CD4-positive, alpha-beta T cell (primary cell): Measurements from ENCODE around the gene DOCK2. TPM values are rescaled to one million over a fixed set of nuclear protein-coding genes. Genes with fewer than 3 reads are reported as not detected.

ENCODE experiments used
- ATAC-seq: fragments of 200-7000 bp; cut with Tn5 transposase; one replicate; pipeline ENCODE4 v1.10.0; 2022; ENCODE audit warnings: mild to moderate bottlenecking; ENCODE audit not compliant: poor library complexity
- CTCF ChIA-PET: fragments of 350-600 bp; sonication (Branson Sonifier 250); formaldehyde crosslinking; loops from one replicate; lab custom pipeline; 2021; ENCODE audit warnings: antibody characterized with exemption, inconsistent platforms; lab: Charles Lee
- POLR2A ChIA-PET: fragments of 350-600 bp; sonication (Branson Sonifier 250); formaldehyde crosslinking; loops from one replicate; lab custom pipeline; 2021; ENCODE audit warnings: antibody characterized with exemption, inconsistent platforms; lab: Charles Lee
- DNase-seq, 14 experiments: peaks; one replicate each; pipeline ENCODE4 v3.0.0-alpha.2; 2013 to 2020; ENCODE audit warnings: mixed read lengths in 2 of 14
- H3K27ac ChIP-seq, 2 donors: one replicate each; pipeline versions ENCODE4 v1.5.1 to v1.7.0; 2013; ENCODE audit warnings: low read length in 2 of 2, low read depth in 1 of 2, mild to moderate bottlenecking in 1 of 2
- H3K27me3 ChIP-seq, 2 experiments: 1 replicate in 1 of 2; 2 replicates in 1 of 2; pipeline versions ENCODE4 v1.6.1 to v1.7.0; 2013; ENCODE audit warnings: low read length in 2 of 2, control low read depth in 1 of 2, mild to moderate bottlenecking in 1 of 2, moderate library complexity in 1 of 2; ENCODE audit not compliant: insufficient read depth in 2 of 2, control insufficient read depth in 1 of 2
- H3K36me3 ChIP-seq: one replicate; pipeline ENCODE4 v1.6.1; 2013; ENCODE audit warnings: low read length, control low read depth; ENCODE audit not compliant: insufficient read depth
- H3K4me1 ChIP-seq: one replicate; pipeline ENCODE4 v1.6.1; 2013; ENCODE audit warnings: low read length, control low read depth; ENCODE audit not compliant: insufficient read depth
- H3K4me3 ChIP-seq: one replicate; pipeline ENCODE4 v1.5.1; 2013; ENCODE audit warnings: mild to moderate bottlenecking, low read length, moderate library complexity
- H3K9me3 ChIP-seq, 2 experiments: 1 replicate in 1 of 2; 2 replicates in 1 of 2; pipeline versions ENCODE4 v1.6.1 to v1.7.0; 2013; ENCODE audit warnings: low read length in 2 of 2, mild to moderate bottlenecking in 2 of 2, control low read depth in 1 of 2, moderate library complexity in 1 of 2; ENCODE audit not compliant: control insufficient read depth in 1 of 2, insufficient read depth in 1 of 2
- H3K27ac Mint-ChIP-seq: one replicate; pipeline ENCODE4 v1.8.0; 2020; ENCODE audit warnings: mixed read lengths
- H3K27me3 Mint-ChIP-seq: one replicate; pipeline ENCODE4 v1.8.0; 2021; ENCODE audit warnings: mixed read lengths
- H3K36me3 Mint-ChIP-seq: one replicate; pipeline ENCODE4 v1.8.0; 2021; ENCODE audit warnings: low read depth, mixed read lengths
- H3K4me1 Mint-ChIP-seq: one replicate; pipeline ENCODE4 v1.8.0; 2021; ENCODE audit warnings: low read depth, mixed read lengths
- H3K4me3 Mint-ChIP-seq: one replicate; pipeline ENCODE4 v1.8.0; 2020; ENCODE audit warnings: mild to moderate bottlenecking, mixed read lengths
- H3K9me3 Mint-ChIP-seq: one replicate; pipeline ENCODE4 v1.8.0; 2020; ENCODE audit warnings: mixed read lengths
- intact Hi-C, 2 experiments: fragments of 100-400 bp; cut with DNase I in 1 of 2; cut with micrococcal nuclease in 1 of 2; formaldehyde crosslinking; loops; one replicate each; pipeline versions ENCODE4 v1.15.1 to v1.9.0; 2023 to 2025; cut with DNase I, micrococcal nuclease
- total RNA-seq, 174 experiments: library from RNA in 2 of 174; stranded (reverse) in 2 of 174; gene quantifications; one replicate each; pipeline ENCODE4 v1.2.3 and lab custom pipeline; 2021 to 2026
- TF ChIP-seq, protein P1 (sequence below): fragments of 200-600 bp; IDR thresholded peaks from one replicate; pipeline ENCODE4 v1.8.0; 2022; ENCODE audit warnings: antibody characterized with exemption, mild to moderate bottlenecking

DOCK2 gene
- total RNA-seq, 2 experiments from 2014 or later: 220 to 229 TPM

DNA sequence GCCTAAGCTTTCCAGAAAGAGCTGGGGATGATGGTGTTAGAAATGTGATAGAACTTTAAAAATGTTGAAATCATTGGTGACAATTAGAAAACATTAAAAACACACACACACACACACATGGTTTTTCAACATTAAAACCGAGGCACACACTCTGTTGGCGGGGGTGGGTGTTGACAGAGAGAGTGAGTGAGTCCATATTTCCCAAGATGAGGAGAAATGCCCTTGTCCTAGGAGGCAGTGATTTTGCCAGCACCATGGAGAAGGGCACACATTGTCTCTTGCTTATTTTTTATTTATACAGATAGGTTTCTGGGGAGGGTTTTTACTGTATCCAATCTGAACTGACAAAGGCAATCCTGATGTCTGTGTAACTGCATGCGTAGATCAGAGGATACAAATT, 190.7 kb downstream of the DOCK2 start:
- Histone ChIP-seq H3K4me3 (no peak overlapping the region), H3K36me3 (no peaks in the 10 kb centered on the region), H3K27me3 (no peaks in the 10 kb centered on the region), H3K9me3 (no peaks in the 10 kb centered on the region), H3K4me1 (no peaks in the 10 kb centered on the region), H3K27ac (no peak overlapping the region)
- no peaks in the 10 kb centered on the region for H3K27me3 Mint-ChIP-seq
- H3K4me3 Mint-ChIP-seq: no peak overlapping the region
- ChIA-PET CTCF (no interaction called here), POLR2A (no interaction called here)
- intact Hi-C loops: no loop called here
- H3K4me1 Mint-ChIP-seq: peaks cover 10% of the 10 kb centered on the region
- peak overlapping the region; percentile 32 for H3K27ac Mint-ChIP-seq
- H3K9me3 Mint-ChIP-seq: no peaks in the 10 kb centered on the region
- ATAC-seq (no peak), DNase-seq (no peak)
- H3K36me3 Mint-ChIP-seq: peaks cover 60% of the 10 kb centered on the region
- TF ChIP-seq, protein P1, sequence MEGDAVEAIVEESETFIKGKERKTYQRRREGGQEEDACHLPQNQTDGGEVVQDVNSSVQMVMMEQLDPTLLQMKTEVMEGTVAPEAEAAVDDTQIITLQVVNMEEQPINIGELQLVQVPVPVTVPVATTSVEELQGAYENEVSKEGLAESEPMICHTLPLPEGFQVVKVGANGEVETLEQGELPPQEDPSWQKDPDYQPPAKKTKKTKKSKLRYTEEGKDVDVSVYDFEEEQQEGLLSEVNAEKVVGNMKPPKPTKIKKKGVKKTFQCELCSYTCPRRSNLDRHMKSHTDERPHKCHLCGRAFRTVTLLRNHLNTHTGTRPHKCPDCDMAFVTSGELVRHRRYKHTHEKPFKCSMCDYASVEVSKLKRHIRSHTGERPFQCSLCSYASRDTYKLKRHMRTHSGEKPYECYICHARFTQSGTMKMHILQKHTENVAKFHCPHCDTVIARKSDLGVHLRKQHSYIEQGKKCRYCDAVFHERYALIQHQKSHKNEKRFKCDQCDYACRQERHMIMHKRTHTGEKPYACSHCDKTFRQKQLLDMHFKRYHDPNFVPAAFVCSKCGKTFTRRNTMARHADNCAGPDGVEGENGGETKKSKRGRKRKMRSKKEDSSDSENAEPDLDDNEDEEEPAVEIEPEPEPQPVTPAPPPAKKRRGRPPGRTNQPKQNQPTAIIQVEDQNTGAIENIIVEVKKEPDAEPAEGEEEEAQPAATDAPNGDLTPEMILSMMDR: no peak

DNA sequence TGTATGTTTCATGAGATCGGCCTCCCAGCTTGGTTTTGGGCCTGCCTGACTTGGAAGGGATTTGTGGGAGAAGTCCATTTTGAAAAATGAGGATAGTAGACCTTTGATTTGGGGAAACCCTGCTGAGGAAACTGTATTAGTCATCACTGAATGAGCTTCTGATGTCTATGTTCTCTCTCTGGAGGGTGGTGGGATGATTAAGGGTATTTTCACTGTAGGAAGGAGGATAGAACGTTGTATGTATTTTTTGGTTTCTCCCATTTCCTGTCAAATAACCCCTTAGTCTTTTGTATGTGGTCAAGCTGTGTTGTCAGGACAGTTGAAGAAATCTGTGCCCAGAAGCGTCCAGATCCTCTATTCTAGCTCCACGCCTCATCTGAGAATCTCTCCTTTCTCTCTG, 191.3 kb downstream of the DOCK2 start:
- peak overlapping the region; percentile 32 for H3K27ac Mint-ChIP-seq
- H3K4me1 Mint-ChIP-seq: peaks cover 10% of the 10 kb centered on the region
- H3K9me3 Mint-ChIP-seq: no peaks in the 10 kb centered on the region
- DNase-seq (no peak), ATAC-seq (no peak)
- H3K36me3 ChIP-seq: no peaks in the 10 kb centered on the region
- H3K27me3 Mint-ChIP-seq: no peaks in the 10 kb centered on the region
- TF ChIP-seq, protein P1: no peak
- no peak overlapping the region for H3K27ac ChIP-seq
- intact Hi-C loops: no loop called here
- no peaks in the 10 kb centered on the region for H3K4me1 ChIP-seq
- no peak overlapping the region for H3K4me3 ChIP-seq
- peaks cover 54% of the 10 kb centered on the region for H3K36me3 Mint-ChIP-seq
- H3K27me3 ChIP-seq: no peaks in the 10 kb centered on the region
- ChIA-PET POLR2A (no interaction called here), CTCF (no interaction called here)
- H3K9me3 ChIP-seq: no peaks in the 10 kb centered on the region
- H3K4me3 Mint-ChIP-seq: no peak overlapping the region

DNA sequence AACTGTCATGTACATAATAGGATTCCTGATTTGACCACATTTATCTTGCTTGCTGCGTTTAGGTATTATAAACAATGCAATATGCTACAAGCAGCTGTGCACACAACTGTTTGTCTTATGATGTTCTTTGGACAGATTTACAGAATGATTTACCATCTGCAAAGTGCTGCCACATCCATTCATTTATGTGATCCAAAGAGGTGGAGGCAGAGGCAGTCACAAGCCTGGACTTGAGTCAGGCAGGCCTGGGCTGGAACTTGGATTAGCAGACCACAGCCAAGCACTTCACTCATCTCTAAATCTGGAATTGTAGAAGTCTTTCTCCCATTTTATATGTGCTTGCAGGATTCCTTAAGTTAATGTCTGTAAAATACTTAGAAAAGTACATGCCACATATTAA, 194.3 kb downstream of the DOCK2 start:
- Mint-ChIP-seq H3K4me3 (no peak overlapping the region), H3K36me3 (peaks cover 52% of the 10 kb centered on the region), H3K9me3 (no peaks in the 10 kb centered on the region), H3K27me3 (no peaks in the 10 kb centered on the region), H3K27ac (no peak overlapping the region), H3K4me1 (peaks cover 13% of the 10 kb centered on the region)
- H3K4me1 ChIP-seq: no peaks in the 10 kb centered on the region
- no peaks in the 10 kb centered on the region for H3K36me3 ChIP-seq
- intact Hi-C loops: no loop called here
- H3K27ac ChIP-seq: no peak overlapping the region
- no peak for ATAC-seq
- TF ChIP-seq, protein P1: no peak
- no peak for DNase-seq
- ChIA-PET POLR2A (no interaction called here), CTCF (no interaction called here)
- H3K27me3 ChIP-seq: no peaks in the 10 kb centered on the region
- no peak overlapping the region for H3K4me3 ChIP-seq
- no peaks in the 10 kb centered on the region for H3K9me3 ChIP-seq
